ENCODE data around the gene PAK5.

DNA sequence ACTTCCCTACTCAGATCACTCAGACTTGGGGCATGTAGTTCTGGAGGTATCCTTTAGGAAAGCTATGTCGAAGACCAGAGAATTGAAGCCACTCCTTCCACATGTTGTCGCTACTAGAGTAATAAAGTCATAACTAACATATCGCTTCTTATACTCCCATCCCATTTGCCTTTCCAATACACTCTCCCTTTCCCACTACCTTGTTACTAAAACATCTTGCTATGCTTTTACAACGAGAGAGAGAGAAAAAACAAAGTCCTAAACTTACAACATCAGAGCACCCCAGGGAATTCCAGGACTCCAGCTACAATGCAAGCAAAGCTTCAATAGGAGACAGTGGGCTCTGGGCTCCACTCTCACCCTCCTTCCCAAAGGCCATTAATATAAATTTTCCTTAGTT is 329.6 kb downstream of the PAK5 start:
- no peak for TF ChIP-seq POLR2A (IDR thresholded peaks at IDR 0.05; ENCODE audit: low read length)
- TF ChIP-seq EP300 (IDR thresholded peaks at IDR 0.05) = no peak
- TF ChIP-seq, protein P1, sequence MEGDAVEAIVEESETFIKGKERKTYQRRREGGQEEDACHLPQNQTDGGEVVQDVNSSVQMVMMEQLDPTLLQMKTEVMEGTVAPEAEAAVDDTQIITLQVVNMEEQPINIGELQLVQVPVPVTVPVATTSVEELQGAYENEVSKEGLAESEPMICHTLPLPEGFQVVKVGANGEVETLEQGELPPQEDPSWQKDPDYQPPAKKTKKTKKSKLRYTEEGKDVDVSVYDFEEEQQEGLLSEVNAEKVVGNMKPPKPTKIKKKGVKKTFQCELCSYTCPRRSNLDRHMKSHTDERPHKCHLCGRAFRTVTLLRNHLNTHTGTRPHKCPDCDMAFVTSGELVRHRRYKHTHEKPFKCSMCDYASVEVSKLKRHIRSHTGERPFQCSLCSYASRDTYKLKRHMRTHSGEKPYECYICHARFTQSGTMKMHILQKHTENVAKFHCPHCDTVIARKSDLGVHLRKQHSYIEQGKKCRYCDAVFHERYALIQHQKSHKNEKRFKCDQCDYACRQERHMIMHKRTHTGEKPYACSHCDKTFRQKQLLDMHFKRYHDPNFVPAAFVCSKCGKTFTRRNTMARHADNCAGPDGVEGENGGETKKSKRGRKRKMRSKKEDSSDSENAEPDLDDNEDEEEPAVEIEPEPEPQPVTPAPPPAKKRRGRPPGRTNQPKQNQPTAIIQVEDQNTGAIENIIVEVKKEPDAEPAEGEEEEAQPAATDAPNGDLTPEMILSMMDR (IDR thresholded peaks at IDR 0.05) = no peak
- TF ChIP-seq BHLHE40 (IDR thresholded peaks at IDR 0.05; ENCODE audit: low read depth, low read length) = no peak
- no peak for TF ChIP-seq FOSL2 (IDR thresholded peaks at IDR 0.05)
- TF ChIP-seq FOSL2 (CRISPR knock-in tag; IDR thresholded peaks at IDR 0.05) = no peak
